ENCODE data around the gene PNMA8B.
"Not testable (repeated sequence)": the region's sequence is repeated elsewhere in the genome, so short reads cannot be mapped to it uniquely, and the experiment has no call there.

PNMA8B gene

DNA sequence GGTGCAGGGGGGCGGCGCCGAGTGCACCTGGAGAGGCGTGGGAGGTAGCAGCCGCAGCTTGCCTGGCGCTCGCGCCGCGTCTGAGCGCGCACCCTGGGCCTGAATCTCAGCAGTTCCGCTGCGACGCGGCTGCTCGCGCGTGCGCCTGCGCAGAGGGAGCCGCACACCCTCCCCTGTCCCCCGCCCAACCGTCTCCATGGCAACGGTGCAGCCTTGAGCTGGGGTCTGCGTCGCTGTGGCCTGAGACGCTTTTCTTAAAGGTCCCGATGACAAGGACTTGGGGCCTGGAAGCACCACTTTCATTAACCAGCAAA is at the start of gene PNMA8B:
TSS of gene PNMA8B (minus strand) at position 82 of the 314 bp plus-strand sequence. CDS start 402 bp downstream, outside the sequence.
- no peak for DNase-seq (ENCODE audit: low read depth)

- no peak for DNase-seq (ENCODE audit: low read depth)
These were observed 49.0 kb upstream of the PNMA8B start for GRCh38 chr19:46544651-46545050.

DNA sequence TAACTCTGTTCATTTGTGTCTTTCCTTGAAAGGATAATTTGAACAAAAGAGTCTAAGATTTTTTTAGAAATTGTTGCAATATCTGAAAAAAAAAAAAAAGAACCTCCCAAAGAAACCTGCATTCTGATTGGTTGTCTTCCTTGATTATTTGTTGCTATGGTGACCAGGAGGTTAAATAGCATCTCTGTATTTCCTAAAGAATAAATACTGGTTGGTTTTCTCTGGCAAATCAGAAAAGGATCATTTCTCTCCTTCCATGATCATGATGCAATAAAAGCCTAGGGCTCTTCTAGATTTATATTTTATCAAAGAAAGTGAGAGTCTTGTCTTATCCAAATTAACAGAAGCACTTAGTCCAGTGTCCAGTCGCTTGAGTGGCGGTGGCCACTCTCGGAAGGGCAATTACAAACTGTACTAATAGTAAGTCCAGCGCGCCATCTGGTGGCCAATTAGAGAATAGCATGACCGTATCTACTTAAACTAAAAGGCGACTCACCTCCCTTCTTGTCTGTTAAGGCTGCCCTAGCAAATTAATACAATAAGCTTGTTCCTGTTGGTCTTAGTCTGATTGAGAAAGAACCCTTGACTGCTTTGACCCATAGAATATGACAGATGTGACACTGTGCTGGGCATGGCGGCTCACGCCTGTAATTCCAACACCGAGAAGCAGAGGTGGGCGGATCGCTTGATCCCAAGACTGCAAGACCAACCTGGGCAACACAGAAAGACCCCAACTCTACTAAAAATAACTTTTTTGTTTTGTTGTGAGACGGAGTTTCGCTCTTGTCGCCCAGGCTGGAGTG is 47.0 kb upstream of the PNMA8B start:
- peak; percentile 71 for DNase-seq (ENCODE audit: low read depth)

- peak; percentile 40 for DNase-seq (ENCODE audit: low read depth)
These were observed 41.8 kb upstream of the PNMA8B start for GRCh38 chr19:46537136-46538097.

- no peak for DNase-seq (ENCODE audit: low read depth)
These were observed 40.7 kb upstream of the PNMA8B start for GRCh38 chr19:46536391-46536790.

DNA sequence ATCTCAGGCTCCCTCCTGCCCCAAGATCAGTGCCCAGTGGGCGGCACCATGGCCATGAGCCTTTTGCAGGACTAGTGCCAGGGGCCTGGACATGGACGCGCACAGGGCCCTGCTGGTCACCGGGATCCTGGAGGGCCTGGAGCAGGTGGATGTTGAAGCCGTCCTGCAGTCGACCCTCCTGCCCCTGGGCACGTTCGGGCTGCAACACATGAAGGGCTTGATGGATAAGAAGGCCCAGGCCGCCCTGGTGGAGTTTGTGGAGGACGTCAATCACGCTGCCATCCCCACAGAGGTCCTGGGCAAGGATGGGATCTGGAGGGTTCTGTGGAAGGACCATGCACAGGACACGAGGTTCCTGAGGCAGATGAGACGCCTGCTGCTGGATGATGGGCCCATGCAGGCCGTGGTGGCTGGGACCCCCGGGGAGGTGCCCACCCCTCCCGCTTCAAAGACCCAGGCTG is 38.0 kb upstream of the PNMA8B start:
- no peak for DNase-seq (ENCODE audit: low read depth)

DNA sequence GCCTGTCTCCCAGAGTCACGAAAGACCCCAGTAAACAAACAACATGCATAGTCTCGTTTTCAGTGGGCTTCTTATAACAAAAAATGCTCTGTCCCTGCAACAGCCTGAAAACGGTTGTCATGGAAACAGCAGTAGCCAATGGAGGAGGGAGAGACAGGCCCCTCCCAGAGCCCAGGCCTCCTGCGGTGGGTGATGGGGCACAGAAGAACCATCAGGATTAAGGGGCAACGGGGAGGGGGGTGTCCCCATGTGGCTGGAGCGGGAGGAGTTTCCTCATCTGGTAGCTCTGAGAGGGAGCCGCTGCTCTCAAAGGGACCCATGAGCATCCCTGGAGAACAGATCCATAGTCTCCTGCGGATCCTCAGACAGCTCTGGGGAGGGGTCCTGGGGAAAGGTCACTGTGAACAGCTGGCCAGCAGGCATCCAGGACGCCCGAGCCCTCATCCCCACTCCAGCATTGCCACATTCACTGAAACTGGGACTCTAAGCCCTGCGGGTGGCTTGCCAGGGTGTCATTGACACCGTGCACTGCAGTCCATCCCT is 37.5 kb upstream of the PNMA8B start:
- DNase-seq (ENCODE audit: low read depth): no peak

- DNase-seq (ENCODE audit: low read depth): no peak
These were observed 35.0 kb upstream of the PNMA8B start for GRCh38 chr19:46530636-46531035.

DNA sequence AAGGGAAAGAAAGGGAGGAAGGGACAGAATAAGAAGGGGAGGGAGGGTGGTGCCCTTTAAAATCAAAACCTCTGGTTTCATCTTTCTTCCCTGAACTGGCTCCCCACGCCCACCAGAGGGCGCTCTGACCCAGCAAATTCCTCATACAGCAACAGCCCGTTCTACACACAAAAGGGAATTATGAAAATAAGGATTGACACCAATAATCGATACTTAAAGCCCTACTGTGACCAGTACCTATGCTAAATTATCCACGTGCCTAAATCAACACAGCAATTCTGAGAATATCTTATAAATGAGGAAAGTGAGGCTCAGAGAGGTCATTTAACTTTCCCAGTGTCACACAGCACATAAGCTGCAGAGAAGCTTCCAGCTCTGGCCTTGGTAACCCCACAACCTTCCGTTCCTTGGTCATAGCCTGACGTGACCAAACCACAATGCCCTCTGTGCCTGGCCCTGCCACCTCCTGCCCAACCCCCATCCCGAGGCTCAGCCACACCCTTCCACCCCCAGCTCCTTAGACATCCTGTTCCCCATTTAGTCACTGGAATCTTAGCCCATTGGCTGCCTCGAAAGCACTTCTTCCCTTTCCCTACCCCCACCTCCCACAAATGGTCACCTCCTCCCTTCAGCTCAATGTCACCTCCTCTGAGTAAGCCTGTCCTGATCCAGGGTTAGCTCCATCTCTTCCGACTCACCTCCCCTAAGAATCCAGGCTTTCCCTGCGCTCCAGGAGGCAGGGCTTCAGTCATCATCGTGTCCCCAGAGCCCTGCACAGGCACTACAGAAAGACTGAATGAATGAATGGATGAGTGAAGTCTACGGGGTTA is 34.2 kb upstream of the PNMA8B start:
- DNase-seq (ENCODE audit: low read depth): peak; percentile 86

DNA sequence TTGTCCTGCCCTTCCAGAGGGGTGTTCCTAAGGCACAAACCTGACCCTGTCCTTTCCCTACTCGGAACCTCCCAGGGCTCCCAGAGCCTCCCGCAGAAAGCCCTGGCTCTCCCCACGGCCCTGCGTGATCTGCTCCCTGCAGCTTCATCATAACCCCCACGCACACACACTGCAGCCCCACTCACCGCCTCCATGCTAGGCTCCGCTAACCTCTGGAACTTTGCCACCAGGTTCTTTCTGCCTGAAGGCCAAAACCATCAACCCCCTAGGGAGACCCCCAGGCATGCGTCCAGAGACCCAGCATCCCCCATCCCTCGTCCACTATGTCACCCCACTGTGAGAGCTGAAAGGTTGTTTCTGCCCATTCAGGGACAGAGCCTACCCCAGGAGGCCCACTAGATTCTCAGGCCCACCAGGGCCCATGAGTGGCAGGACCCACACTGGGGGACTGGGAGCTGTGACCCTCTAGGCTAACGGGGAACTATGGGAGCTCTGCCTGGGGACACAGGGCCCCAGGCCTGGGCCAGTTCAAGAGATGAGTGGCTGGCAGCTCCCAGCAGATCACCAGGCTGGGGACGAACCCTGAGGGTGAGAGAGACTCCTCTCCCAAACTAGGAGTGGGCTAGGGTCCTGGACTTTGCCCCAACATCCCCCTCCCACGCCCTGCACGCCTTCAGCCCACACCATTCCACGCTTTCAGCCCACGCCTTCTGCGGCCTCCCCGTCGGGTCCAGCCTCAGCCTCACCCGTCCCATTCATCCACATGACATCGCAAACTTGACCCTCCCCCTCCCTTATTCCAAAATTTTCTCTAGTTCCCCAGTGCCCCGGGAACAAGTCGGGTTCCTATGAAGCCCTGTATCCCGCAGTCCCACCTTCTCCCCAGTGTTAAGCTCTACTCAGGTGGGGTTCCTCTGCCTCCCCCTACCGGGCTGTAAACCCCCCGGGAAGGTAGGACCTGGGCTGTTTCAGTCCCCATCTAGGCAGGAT is 33.2 kb upstream of the PNMA8B start:
- no peak for DNase-seq (ENCODE audit: low read depth)

- not testable (repeated sequence) for DNase-seq (ENCODE audit: low read depth)
These were observed 31.1 kb upstream of the PNMA8B start for GRCh38 chr19:46526801-46527200.

DNA sequence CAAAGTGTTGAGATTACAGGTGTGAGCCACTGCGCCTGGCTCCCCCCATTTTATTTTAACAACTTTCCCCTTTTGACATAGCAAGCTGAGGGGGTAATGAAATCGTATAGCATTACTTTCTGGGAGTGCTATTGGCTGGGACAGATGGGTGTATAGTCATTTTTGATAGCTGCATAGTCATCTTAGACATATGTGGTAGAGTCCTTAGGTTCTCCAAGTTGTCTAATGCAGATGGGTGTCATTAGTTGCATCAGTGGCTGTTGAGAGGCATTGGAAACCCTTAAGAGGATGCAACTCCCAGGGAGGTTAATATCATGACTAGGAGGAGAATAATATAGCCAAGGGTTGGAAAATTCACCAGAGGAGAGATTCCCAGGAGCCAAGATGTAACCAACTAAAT is 28.6 kb upstream of the PNMA8B start:
- DNase-seq (ENCODE audit: low read depth): no peak

DNA sequence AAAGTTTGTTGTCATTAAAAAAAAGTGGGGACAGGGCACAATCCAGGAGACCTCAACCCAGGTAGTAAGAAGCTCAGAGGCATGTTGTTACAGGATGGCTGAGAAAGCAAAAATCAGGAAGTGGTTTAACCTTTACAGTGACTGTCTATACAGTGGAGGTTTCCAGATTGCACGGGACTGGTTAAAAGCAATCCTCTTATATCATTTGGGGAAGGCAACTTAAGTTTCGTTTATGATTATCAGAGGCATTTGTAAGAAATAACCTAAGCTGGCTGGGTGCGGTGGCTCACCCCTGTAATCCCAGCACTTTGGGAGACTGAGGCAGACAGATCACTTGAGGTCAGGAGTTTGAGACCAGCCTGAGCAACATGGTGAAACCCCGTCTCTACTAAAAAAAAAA is 27.3 kb upstream of the PNMA8B start:
- DNase-seq (ENCODE audit: low read depth): not testable (repeated sequence)

DNA sequence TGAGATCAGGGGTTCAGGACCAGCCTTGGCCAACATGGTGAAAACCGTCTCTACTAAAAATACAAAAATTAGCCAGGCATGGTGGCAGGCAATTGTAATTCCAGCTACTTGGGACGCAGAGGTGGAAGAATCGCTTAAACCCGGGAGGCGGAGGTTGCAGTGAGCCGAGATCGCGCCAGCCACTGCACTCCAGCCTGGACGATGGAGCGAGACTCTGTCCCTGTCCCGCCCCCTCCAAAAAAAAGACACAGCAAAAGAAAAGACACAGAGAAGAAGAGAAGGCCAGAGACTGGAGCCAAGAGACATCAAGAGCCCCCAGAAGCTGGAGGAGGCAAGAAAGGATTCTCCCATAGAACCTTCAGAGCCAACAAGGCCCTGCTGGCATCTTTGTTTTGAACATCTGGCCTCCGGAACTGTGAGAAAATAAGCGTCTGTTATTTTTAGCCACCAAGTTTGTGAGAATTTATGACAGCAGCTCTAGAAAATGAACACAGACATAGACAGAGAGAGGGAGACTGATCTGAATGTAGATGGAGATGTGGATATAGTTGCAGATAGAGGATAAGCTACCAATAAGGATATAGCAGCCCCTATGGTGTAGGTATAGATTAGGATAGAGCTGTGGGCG is 25.7 kb upstream of the PNMA8B start:
- no peak for DNase-seq (ENCODE audit: low read depth)

GRCh38 chr19:46520616-46521015 is 24.9 kb upstream of the PNMA8B start:
- no peak for DNase-seq (ENCODE audit: low read depth)

DNA sequence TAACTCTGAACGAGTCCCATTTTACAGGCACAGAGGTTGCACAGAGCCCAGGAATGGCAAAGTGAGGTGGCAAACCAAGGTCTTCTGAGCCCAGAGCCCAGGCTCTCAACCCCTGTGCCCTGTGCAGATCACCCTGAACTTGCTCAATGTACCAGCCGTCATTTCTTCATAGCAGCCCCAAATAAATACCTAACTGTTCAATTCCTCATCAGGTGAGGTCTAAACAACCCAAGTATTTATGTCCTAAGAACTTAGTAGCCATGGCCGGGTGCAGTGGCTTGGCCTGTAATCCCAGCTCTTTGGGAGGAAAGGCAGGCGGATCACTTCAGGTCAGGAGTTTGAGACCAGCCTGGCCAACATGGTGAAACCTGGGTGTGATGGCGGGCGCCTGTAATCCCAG is 21.8 kb upstream of the PNMA8B start:
- DNase-seq (ENCODE audit: low read depth): no peak

- no peak for DNase-seq (ENCODE audit: low read depth)
These were observed 20.2 kb upstream of the PNMA8B start for GRCh38 chr19:46515879-46516350.

DNA sequence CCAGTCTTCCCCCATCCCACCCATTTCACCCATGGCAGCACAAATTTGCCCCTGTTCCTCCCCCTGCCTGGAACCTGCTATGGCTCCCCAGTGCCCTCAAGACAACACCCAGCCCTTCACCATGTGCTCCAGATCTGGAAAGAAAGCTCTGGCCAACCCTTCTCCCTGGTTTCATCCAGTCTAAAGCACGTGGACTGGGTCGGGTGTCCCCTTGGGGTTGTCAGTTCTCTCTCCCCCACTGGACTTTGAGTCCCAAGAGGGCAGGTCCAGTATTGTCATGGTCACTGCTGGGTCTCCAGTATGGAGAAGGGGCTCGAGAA is 19.6 kb upstream of the PNMA8B start:
- no peak for DNase-seq (ENCODE audit: low read depth)

GRCh38 chr19:46514589-46515289 is 19.1 kb upstream of the PNMA8B start:
- no peak for DNase-seq (ENCODE audit: low read depth)

Measured in CMK (cell line).